K562 (cell line): ENCODE results near the gene VPS13D. TPM values are rescaled to one million over a fixed set of nuclear protein-coding genes. Genes with fewer than 3 reads are reported as not detected.

ENCODE experiments used
- EGR1 ChIP-seq: fragments of 450-650 bp; conservative IDR thresholded peaks from 2 replicates; pipeline ENCODE4 v1.6.1; 2017; ENCODE audit warnings: mild to moderate bottlenecking
- EP300 ChIP-seq: IDR thresholded peaks from 2 replicates; pipeline ENCODE4 v1.6.1; 2012; ENCODE audit warnings: low read length, improper control_type of control experiment
- ETV6 ChIP-seq, 3 experiments: fragments of 150-350 bp in 1 of 3; sonication (generic) in 1 of 3; formaldehyde crosslinking in 1 of 3; IDR thresholded peaks; 2 replicates each; pipeline versions ENCODE4 v1.6.1 to v1.8.0; 2014 to 2022; ENCODE audit warnings: borderline replicate concordance in 2 of 3, low read depth in 2 of 3, antibody characterized with exemption in 1 of 3, low read length in 1 of 3, mild to moderate bottlenecking in 1 of 3, missing genetic modification reagents in 1 of 3
- ILF3 ChIP-seq: fragments of 450-650 bp; IDR thresholded peaks from 2 replicates; pipeline ENCODE4 v1.6.1; 2018; ENCODE audit warnings: antibody characterized with exemption, mild to moderate bottlenecking, moderate library complexity, borderline replicate concordance
- MCM7 ChIP-seq, 2 experiments: fragments of 450-650 bp; IDR thresholded peaks; 2 replicates each; pipeline ENCODE4 v1.6.1; 2016 to 2018
- MED1 ChIP-seq: sonication (generic); formaldehyde crosslinking; IDR thresholded peaks from 2 replicates; pipeline ENCODE4 v1.8.1; 2023; ENCODE audit warnings: missing genetic modification reagents, borderline replicate concordance
- RBM22 ChIP-seq: fragments of 200-400 bp; formaldehyde crosslinking; IDR thresholded peaks from 2 replicates; pipeline ENCODE4 v1.6.1; 2018; ENCODE audit warnings: low read length, low read depth; ENCODE audit not compliant: poor library complexity, severe bottlenecking
- SMAD2 ChIP-seq: fragments of 150-350 bp; IDR thresholded peaks from 2 replicates; pipeline ENCODE4 v1.6.1; 2014; ENCODE audit warnings: low read depth, mild to moderate bottlenecking, low read length
- THRA ChIP-seq: fragments of 450-650 bp; IDR thresholded peaks from 2 replicates; pipeline ENCODE4 v1.6.1; 2017; ENCODE audit warnings: mild to moderate bottlenecking, moderate library complexity
- USF2 ChIP-seq: sonication (generic); formaldehyde crosslinking; IDR thresholded peaks from 2 replicates; pipeline ENCODE4 v1.5.0; 2020; ENCODE audit warnings: missing genetic modification reagents
- ZBTB8A ChIP-seq: fragments of 450-650 bp; IDR thresholded peaks from 2 replicates; pipeline ENCODE4 v1.6.1; 2018; ENCODE audit warnings: mild to moderate bottlenecking, moderate library complexity; ENCODE audit not compliant: partially characterized antibody
- ZNF184 ChIP-seq: sonication (generic); formaldehyde crosslinking; IDR thresholded peaks from 2 replicates; pipeline ENCODE4 v1.5.0; 2020; ENCODE audit warnings: missing genetic modification reagents
- ZNF263 ChIP-seq: sonication (generic); formaldehyde crosslinking; IDR thresholded peaks from 2 replicates; pipeline ENCODE4 v1.8.0; 2022; ENCODE audit warnings: mild to moderate bottlenecking, missing genetic modification reagents, borderline replicate concordance
- ZNF740 ChIP-seq, 3 experiments: fragments of 200-800 bp in 1 of 3; sonication (Bioruptor generic) in 1 of 3; sonication (generic) in 1 of 3; formaldehyde crosslinking in 1 of 3; IDR thresholded peaks; 2 replicates each; pipeline versions ENCODE4 v1.6.1 to v1.8.0; 2016 to 2022; ENCODE audit warnings: mild to moderate bottlenecking in 2 of 3, missing compliant biosample characterization in 2 of 3, missing genetic modification characterization in 2 of 3, missing genetic modification reagents in 1 of 3
- ZSCAN32 ChIP-seq: fragments of 450-650 bp; formaldehyde crosslinking; IDR thresholded peaks from 2 replicates; pipeline ENCODE4 v1.4.0; 2020; ENCODE audit warnings: mild to moderate bottlenecking, moderate library complexity
- polyA plus RNA-seq, 8 experiments: library from polyadenylated mRNA; depleted of rRNA in 4 of 8; stranded (reverse) in 5 of 8; unstranded in 3 of 8; fragments of >200 nt; fragmentation: Nextera tagmentation in 2 of 8; fragmentation: Illumina TruSeq in 1 of 8; extraction: Ambion mirVana in 2 of 8; extraction: Trizol in 1 of 8; gene quantifications; 2 replicates each; pipeline versions ENCODE4 v1.2.1 to v1.2.3, GENCODE V29; 2011 to 2014; ENCODE audit warnings: inconsistent platforms in 1 of 8, missing spikeins in 1 of 8
- total RNA-seq, 7 experiments: library from RNA; depleted of rRNA in 6 of 7; stranded (reverse); fragments of >200 nt in 6 of 7; fragmentation: Illumina TruSeq in 2 of 7; extraction: Trizol in 2 of 7; gene quantifications; 2 replicates each; pipeline versions ENCODE4 v1.2.1 to v1.2.3, GENCODE V29; 2011 to 2021; ENCODE audit warnings: low replicate concordance in 1 of 7
- TF ChIP-seq, protein P1 (sequence below): fragments of 250-450 bp; sonication (Bioruptor Pico); IDR thresholded peaks from 2 replicates; pipeline ENCODE4 v1.4.0; 2020; ENCODE audit warnings: mild to moderate bottlenecking, moderate library complexity

VPS13D gene
- total and polyA plus RNA-seq, 9 of the 15 experiments (the other 6 are each of a cell fraction or from before 2014, with no cell fraction given) = 6.1 to 51.5 (median 38.5) TPM

DNA sequence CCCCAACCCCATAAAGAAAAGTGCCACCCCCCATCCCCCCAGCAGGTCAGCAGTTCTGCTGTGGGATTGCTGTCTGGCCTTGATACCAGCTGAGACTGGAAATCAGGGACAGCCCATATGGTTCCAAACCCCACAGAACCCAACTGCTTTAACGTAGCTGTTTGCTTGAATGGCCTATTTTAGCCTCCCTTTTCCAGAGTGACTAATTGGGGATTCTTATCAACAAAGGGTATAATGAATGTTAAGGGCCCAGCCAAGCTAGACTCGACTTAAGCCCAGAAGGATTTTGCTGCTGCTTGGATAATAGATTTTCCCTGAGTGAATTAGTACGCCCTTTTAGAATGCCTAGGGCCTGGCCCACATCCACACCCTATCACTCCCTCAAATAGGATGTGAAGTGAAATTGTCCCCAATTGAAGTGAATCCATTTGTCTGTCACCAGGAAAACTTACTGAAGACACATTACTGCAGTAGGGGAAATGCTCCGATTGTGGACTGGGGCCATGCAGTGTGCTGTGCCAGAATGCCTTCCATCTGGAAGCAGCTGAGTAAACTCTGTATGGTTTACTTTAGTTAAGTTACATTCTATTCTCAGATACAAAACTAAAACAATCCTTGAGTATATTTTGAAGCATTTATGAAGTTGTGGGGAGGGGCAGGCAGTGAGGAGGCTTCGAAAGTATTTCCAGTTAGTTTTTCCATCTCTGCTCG is 231.2 kb downstream of the VPS13D start (continued):
- no peak for TF ChIP-seq ZBTB8A
- TF ChIP-seq ZNF263 (CRISPR knock-in tag) = no peak
- TF ChIP-seq EP300 = peak; percentile 83; the same call in 1 of the 2 replicates
- no peak for TF ChIP-seq MED1 (CRISPR knock-in tag)
- TF ChIP-seq ZSCAN32 (CRISPR knock-in tag) = no peak
- no peak for TF ChIP-seq RBM22
- no peak for TF ChIP-seq MCM7 (IDR thresholded peaks at IDR 0.05)
- TF ChIP-seq EGR1 = no peak
- no peak for TF ChIP-seq ETV6 (IDR thresholded peaks at IDR 0.05; ENCODE audit: borderline replicate concordance in 1 of 2, low read depth in 2 of 2, low read length in 1 of 2)
- TF ChIP-seq ETV6 (CRISPR knock-in tag; IDR thresholded peaks at IDR 0.05; ENCODE audit: borderline replicate concordance) = no peak
- no peak for TF ChIP-seq THRA
- no peak for TF ChIP-seq ZNF184 (CRISPR knock-in tag)
- no peak for TF ChIP-seq ZNF740 (CRISPR knock-in tag; IDR thresholded peaks at IDR 0.05)
- TF ChIP-seq ZNF740 (tag; IDR thresholded peaks at IDR 0.05) = peak in 1 of 2 experiments; percentile 53; a peak in 1 of 4 replicates
- no peak for TF ChIP-seq SMAD2
- no peak for TF ChIP-seq ILF3
- TF ChIP-seq USF2 (CRISPR knock-in tag) = no peak
- TF ChIP-seq, protein P1, sequence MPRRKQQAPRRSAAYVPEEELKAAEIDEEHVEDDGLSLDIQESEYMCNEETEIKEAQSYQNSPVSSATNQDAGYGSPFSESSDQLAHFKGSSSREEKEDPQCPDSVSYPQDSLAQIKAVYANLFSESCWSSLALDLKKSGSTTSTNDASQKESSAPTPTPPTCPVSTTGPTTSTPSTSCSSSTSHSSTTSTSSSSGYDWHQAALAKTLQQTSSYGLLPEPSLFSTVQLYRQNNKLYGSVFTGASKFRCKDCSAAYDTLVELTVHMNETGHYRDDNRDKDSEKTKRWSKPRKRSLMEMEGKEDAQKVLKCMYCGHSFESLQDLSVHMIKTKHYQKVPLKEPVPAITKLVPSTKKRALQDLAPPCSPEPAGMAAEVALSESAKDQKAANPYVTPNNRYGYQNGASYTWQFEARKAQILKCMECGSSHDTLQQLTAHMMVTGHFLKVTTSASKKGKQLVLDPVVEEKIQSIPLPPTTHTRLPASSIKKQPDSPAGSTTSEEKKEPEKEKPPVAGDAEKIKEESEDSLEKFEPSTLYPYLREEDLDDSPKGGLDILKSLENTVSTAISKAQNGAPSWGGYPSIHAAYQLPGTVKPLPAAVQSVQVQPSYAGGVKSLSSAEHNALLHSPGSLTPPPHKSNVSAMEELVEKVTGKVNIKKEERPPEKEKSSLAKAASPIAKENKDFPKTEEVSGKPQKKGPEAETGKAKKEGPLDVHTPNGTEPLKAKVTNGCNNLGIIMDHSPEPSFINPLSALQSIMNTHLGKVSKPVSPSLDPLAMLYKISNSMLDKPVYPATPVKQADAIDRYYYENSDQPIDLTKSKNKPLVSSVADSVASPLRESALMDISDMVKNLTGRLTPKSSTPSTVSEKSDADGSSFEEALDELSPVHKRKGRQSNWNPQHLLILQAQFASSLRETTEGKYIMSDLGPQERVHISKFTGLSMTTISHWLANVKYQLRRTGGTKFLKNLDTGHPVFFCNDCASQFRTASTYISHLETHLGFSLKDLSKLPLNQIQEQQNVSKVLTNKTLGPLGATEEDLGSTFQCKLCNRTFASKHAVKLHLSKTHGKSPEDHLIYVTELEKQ (CRISPR knock-in tag) = no peak
